Ectodermal cell (in vitro differentiated cells): ENCODE measurements around the gene GNAO1.

Experiments
- H3K27ac ChIP-seq: 2 replicates; pipeline ENCODE4 v1.7.0; 2013; ENCODE audit warnings: mild to moderate bottlenecking, low read depth, low read length; ENCODE audit not compliant: insufficient read depth, poor library complexity, severe bottlenecking
- H3K27me3 ChIP-seq: 2 replicates; pipeline ENCODE4 v1.7.0; 2013; ENCODE audit warnings: mild to moderate bottlenecking, low read length; ENCODE audit not compliant: insufficient read depth, control insufficient read depth, poor library complexity, severe bottlenecking
- H3K36me3 ChIP-seq: one replicate; pipeline ENCODE4 v1.7.0; 2013; ENCODE audit warnings: low read length; ENCODE audit not compliant: control insufficient read depth, insufficient read depth
- H3K4me1 ChIP-seq: one replicate; pipeline ENCODE4 v1.7.0; 2013; ENCODE audit warnings: low read length; ENCODE audit not compliant: control insufficient read depth, insufficient read depth
- H3K4me3 ChIP-seq: 2 replicates; pipeline ENCODE4 v1.7.0; 2013; ENCODE audit warnings: low read depth, low read length, control low read depth; ENCODE audit not compliant: insufficient read depth
- H3K9me3 ChIP-seq: 2 replicates; pipeline ENCODE4 v1.7.0; 2013; ENCODE audit warnings: mild to moderate bottlenecking, low read length, moderate library complexity; ENCODE audit not compliant: control insufficient read depth
- WGBS, 2 experiments: methylation state at CpG; one replicate each; pipeline ENCODE4 v1.1.7; 2013; ENCODE audit warnings: missing lambda C conversion rate in 2 of 2; 5-methylcytosine and 5-hydroxymethylcytosine counted together

GNAO1 gene

DNA sequence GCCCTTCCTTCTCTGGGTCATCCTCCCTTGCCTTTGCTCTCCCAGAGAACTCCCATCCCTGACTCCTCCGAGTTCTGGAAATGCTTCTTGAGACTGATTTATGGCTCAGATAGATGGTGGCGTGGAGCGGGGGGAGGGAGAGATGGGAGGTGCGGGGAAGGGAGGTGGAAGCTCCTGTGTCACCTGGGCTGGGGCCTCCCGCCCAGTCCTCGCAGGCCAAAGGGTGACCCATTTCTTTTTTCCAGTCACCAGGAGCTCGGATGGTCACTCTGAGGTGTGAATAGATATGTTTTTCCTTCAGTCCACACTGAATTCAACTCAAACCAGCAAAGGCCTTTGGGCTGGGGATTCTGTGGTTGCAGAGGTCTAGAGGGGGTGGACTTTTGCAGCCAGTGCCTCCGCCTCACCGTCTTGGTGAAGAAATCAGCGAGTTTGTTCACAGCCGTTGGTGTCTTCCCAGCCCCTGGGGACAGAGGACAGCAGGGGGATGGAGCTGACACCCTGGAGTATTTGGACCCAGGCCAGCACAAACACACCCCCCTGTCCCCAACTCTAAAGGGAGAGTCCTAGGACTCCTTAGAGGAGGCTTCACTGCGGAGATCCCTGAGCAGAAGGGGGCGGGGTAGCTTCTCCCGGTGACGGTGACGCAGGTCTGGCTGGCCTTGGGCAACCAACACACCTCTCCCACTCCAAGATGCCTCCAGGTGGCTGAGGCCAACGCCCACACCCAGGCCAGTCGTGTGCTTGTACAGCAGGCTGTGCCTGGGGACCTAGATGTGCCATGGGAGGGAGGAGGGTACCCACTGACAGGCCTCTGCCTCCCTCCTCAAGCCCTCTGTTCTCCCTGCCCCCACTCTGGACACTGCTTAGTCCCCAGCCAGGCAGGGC, 153.5 kb downstream of the GNAO1 start:
- H3K27ac ChIP-seq = no peak overlapping the region

DNA sequence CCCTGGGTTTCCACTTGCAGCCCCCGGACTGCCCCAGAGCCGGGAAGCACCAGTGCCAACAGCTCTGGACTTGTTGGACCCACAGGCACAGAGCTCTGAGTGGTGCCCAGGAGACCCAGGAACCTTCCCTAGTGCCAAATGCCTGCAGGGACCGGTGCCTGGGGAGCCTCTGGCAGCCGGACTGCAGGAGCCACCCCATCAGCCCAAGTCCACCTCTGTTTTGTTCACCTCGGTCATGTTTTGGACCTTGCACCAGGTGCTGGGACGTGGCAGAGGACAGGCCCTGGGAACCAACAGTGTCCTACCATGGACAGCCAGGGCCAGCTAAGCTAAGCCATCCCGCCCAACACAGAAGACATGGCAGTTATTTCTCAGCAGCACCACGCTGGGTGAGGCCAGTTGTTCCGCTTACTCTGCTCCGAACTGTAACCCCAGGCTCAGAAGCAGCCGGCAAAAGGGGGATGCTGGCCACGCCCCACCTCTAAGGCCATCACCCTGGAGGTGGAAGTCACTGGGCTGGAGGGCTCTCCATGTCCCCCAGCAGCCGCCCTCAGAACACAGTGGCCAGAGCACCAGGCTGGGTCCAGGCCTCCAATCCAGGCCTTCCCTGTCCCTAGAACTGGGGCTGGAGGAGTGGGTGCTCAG, 154.2 kb downstream of the GNAO1 start:
- 93 to 94% methylated on average over 13 of the region's 13 CpGs for WGBS, 2 experiments
- Histone ChIP-seq H3K9me3 (no peaks in the 10 kb centered on the region), H3K36me3 (no peaks in the 10 kb centered on the region), H3K27ac (no peak overlapping the region), H3K4me3 (no peak overlapping the region), H3K4me1 (no peaks in the 10 kb centered on the region), H3K27me3 (no peaks in the 10 kb centered on the region)

More for the DNA sequence above, 153.5 kb downstream of the GNAO1 start:
- H3K4me3 ChIP-seq = no peak overlapping the region
- H3K36me3 ChIP-seq = no peaks in the 10 kb centered on the region
- no peaks in the 10 kb centered on the region for H3K27me3 ChIP-seq
- no peaks in the 10 kb centered on the region for H3K9me3 ChIP-seq
- 87 to 89% methylated on average over 17 to 18 of the region's 18 CpGs for WGBS, 2 experiments
- no peaks in the 10 kb centered on the region for H3K4me1 ChIP-seq

DNA sequence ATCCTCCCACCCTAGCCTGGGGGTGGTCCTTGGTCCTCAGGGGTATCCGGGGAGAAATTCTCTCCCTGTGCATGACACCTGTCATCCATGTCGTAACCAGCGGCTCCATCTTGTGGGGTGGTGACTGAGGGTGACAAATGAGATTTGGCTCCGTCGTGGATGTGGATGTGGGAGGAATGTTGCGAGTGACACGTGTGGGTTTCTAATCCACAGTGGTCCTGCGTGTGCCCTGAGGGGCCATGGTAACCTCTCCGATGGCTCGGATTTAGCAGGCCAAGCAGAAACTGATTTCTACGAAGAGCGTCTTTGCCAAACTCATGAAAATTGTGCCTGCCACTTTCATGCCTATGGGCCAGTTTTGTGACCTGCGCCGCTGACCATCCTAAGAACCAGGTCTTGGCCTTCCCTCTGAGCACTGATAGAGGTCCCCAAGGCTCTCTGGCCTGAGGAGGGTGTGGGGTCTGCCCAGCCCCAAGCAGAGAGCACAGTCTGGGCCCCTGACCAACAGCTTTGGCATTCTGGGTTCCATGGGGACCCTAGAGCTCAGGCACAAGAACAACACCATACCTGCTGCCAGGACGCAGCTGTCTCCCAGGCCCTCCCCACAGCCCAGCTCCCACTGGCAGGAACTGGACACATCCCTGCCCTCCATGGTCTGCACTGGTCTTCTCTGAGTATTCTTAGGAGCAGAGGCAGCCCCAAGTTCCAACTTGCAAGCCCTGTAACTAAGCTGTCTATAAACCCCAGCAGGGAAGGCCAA, 155.0 kb downstream of the GNAO1 start:
- Histone ChIP-seq H3K27me3 (no peaks in the 10 kb centered on the region), H3K4me3 (no peak overlapping the region), H3K27ac (no peak overlapping the region), H3K36me3 (no peaks in the 10 kb centered on the region), H3K4me1 (no peaks in the 10 kb centered on the region), H3K9me3 (no peaks in the 10 kb centered on the region)
- WGBS, 2 experiments = 94 to 96% methylated on average over 15 of the region's 15 CpGs

DNA sequence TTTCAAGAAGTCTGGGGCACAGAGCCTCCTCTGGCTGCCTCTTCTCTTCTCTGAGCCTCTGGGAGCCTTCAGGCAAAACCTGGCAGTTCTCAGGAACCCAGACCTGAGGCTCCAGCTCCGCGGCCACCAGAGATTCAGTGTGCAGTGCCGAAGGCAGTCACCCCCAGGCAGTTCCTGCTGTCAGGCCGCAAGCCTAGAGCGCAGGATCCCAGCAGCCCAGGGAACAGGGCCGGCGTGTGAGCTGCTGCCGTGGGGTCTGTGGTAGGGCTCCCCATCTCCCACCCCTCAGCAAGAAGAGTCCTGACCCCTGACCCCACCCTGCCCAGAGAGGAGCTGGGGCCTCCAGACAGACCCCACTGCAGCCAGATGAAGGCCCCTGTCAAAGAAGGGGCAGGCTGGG, 155.9 kb downstream of the GNAO1 start:
- Histone ChIP-seq H3K27ac (no peak overlapping the region), H3K4me1 (no peaks in the 10 kb centered on the region), H3K36me3 (no peaks in the 10 kb centered on the region), H3K9me3 (no peaks in the 10 kb centered on the region), H3K27me3 (no peaks in the 10 kb centered on the region), H3K4me3 (no peak overlapping the region)
- WGBS, 2 experiments = 76 to 77% methylated on average over 8 of the region's 8 CpGs

DNA sequence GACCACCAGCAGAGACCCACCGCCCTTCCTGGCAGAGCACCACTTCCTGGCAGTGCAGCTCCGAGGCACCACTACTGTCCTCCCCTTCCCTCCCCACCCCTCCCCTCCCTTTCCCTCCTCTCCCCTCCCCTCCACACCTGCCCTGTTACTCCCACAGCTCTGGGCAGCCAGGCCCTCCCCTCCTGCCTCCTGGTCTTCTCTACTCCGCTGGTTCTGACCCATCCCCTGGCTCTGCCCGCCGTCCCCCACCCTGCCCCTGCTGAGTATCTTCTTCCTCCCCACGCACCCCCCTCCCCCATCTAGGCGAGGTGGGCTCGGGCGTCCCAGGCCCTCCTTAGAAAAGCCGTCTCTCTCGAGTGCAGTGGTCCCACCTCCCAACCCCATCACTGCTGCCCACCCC, 156.4 kb downstream of the GNAO1 start:
- Histone ChIP-seq H3K4me3 (no peak overlapping the region), H3K36me3 (no peaks in the 10 kb centered on the region), H3K27me3 (no peaks in the 10 kb centered on the region), H3K27ac (no peak overlapping the region), H3K9me3 (no peaks in the 10 kb centered on the region), H3K4me1 (no peaks in the 10 kb centered on the region)
- WGBS, 2 experiments = 78 to 89% methylated on average over 5 to 10 of the region's 11 CpGs

DNA sequence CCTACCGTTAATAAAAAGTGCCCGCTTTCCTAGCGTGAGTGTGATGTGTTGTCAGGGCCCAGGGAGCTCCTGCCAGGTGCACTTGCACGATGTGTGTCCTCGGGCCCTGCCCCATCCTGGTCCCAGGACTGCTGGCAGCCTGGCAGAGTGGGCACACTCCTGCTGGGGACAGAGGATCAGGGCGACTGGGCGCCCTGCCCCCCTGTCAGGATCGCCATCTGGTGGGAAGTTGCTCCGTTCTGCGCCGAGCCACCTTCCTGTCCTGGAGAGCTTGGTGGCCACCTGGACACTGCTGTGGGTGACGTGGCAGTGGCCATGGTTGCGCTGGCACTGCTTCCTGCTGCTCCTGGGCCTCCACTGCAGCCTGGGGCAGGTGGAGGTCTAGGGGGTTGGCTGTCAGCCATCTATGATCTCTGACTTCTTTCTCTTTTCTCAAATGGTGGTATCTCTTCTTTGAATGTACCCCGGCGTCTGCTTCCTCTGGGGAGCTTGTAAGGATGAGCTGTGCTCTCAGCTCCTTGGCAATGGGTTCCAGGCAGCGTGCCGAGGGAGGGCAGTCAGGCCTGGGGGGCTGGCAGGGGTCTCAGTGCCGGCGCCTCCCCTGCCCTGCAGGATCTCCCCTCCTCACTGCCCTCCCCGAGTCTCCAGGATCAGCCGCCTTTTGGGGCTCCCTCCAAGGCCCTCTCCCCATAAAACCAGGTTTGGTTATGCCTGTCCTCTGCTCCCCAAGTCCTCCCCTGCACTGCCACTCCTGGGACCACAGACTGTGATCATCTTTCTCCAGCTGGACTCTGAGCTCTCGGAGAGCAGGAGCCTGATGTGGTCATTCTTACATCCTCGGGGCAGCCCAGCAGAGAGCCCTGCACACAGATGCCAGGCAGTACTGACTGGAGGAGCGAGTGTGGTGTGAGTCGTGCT, 157.1 kb downstream of the GNAO1 start:
- WGBS, 2 experiments = 93% methylated on average over 25 of the region's 25 CpGs
- Histone ChIP-seq H3K27ac (no peak overlapping the region), H3K4me3 (no peak overlapping the region), H3K27me3 (no peaks in the 10 kb centered on the region), H3K9me3 (no peaks in the 10 kb centered on the region), H3K4me1 (no peaks in the 10 kb centered on the region), H3K36me3 (no peaks in the 10 kb centered on the region)

DNA sequence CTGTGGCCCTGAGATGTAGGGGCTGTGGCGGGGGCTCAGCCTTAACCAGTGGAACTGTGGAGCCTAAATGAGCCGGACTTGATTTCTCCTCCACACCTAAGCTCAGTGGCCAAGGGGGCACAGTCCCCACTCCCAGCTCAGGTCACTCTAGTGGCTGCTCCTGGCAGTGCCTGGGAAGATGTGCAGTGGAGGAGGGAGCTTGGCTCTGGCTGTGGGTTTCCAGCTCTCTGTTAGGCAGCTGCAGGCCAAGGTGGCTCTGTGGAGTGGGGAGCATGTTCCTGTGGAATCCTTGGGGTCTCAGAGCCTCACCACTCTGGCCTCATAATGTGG, 157.8 kb downstream of the GNAO1 start:
- no peaks in the 10 kb centered on the region for H3K4me1 ChIP-seq
- no peak overlapping the region for H3K4me3 ChIP-seq
- H3K36me3 ChIP-seq = no peaks in the 10 kb centered on the region
- 94 to 95% methylated on average over 2 of the region's 2 CpGs for WGBS, 2 experiments
- no peaks in the 10 kb centered on the region for H3K9me3 ChIP-seq
- H3K27me3 ChIP-seq = no peaks in the 10 kb centered on the region
- H3K27ac ChIP-seq = no peak overlapping the region

DNA sequence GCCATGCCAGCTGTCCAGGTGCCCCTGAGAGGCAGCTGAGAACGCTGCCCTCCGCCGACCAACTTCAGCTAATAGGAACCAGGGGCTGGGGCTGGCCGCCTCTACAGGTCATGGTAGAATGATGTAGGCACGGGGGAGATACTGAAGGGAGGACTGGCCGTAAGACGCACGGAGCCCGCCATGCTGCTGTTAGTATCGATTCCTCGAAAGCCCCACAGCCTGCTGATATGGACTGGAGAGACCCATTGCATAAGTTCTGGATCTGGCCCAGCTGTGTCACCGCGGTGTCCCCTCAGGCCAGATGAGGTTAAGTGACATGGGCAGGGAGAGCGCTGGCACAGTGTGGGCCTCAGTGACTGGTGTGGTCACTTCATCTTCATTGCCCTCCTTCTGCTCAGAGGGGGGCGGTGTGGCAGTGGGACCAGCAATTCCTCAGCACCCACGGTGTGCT, 158.4 kb downstream of the GNAO1 start:
- H3K27ac ChIP-seq = no peak overlapping the region
- WGBS, 2 experiments = 93% methylated on average over 16 of the region's 16 CpGs

DNA sequence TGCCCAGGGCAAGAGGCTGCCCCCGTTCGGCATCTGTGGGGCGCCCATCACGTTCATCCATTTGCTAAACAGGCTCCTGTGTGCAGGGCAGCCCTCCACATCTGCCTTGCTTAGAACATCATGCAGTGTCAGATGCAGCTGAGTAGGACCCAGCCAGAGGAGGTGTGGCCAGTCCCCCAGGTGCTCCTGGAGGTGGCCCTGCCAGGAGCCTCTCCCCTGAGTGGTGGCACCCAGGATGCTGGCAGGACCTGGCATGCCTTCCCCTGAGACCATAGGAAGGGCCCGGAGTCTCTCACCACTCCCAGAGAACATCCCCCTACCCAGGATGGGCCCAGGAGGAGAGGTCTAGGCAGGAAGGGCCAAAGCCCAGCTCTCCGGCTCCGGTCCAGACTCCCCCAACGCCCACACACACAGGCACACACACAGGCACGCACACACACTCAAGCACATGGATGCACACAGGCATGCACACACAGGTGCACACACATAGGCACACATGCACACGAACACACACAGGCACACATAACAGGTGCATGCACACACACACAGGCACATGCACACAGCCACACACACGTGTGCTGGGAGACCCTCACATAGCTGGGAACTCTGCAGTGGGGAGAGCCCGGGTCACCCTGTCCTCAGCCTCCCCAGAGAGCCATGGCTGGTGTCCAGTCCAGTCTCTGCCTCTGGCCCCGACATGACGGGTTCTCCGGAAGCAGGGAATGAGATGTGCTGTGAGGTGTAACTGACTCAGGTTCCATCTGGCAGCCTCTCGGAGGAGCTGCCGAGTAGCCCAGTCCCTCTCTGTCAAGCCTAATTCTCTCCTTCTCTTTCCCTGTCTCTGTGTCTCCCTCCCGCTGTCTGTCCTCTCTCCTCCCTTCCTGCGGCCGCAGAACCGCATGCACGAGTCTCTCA, 159.5 kb downstream of the GNAO1 start:
- no peak overlapping the region for H3K4me3 ChIP-seq
- no peak overlapping the region for H3K27ac ChIP-seq
- H3K36me3 ChIP-seq = no peaks in the 10 kb centered on the region
- H3K27me3 ChIP-seq = no peaks in the 10 kb centered on the region
- H3K4me1 ChIP-seq = peaks cover 1% of the 10 kb centered on the region
- no peaks in the 10 kb centered on the region for H3K9me3 ChIP-seq
- 90% methylated on average over 22 of the region's 22 CpGs for WGBS, 2 experiments

More for the DNA sequence above, 158.4 kb downstream of the GNAO1 start:
- Histone ChIP-seq H3K36me3 (no peaks in the 10 kb centered on the region), H3K9me3 (no peaks in the 10 kb centered on the region), H3K27me3 (no peaks in the 10 kb centered on the region), H3K4me3 (no peak overlapping the region), H3K4me1 (no peaks in the 10 kb centered on the region)
